ENCODE data around the gene GRN.

Gene GRN

GRCh38 chr17:44314524-44314868 is 30.6 kb upstream of the GRN start:
- Histone ChIP-seq H3F3A (ENCODE audit: control insufficient read depth, insufficient read depth) (peaks cover 3% of the 10 kb centered on the region; the same call in 1 of the 2 replicates), H3K27ac (ENCODE audit: low read depth, low read length) (no peak overlapping the region), H3K79me2 (ENCODE audit: control insufficient read depth, low read length) (no peaks in the 10 kb centered on the region), H3K4me2 (ENCODE audit: low read length) (peak overlapping the region; percentile 69), H4K20me1 (ENCODE audit: control insufficient read depth, insufficient read depth, low read depth, low read length) (peaks cover 3% of the 10 kb centered on the region), H3K36me3 (ENCODE audit: control insufficient read depth, low read length) (peaks cover 6% of the 10 kb centered on the region; the same call in 1 of the 2 replicates), H3K4me1 (ENCODE audit: control insufficient read depth, low read length) (peaks cover 24% of the 10 kb centered on the region), H3K4me3 (ENCODE audit: low read length) (no peak overlapping the region; the same call in 1 of the 2 replicates), H3K9me2 (replicated peaks; ENCODE audit: control insufficient read depth, low read length) (no peaks in the 10 kb centered on the region), H3K27me3 (ENCODE audit: control insufficient read depth, low read length) (peaks cover 24% of the 10 kb centered on the region), H3K9me3 (ENCODE audit: control insufficient read depth, insufficient read depth, low read length) (no peaks in the 10 kb centered on the region)
- TF ChIP-seq EZH2phosphoT487 (IDR thresholded peaks at IDR 0.05; ENCODE audit: borderline replicate concordance, low read length) (no peak), CTCF (IDR thresholded peaks at IDR 0.05; ENCODE audit: low read depth, low read length, poor library complexity, severe bottlenecking) (no peak)

- H4K20me1 ChIP-seq (ENCODE audit: control insufficient read depth, insufficient read depth, low read depth, low read length), result peaks cover 3% of the 10 kb centered on the region
- H3F3A ChIP-seq (ENCODE audit: control insufficient read depth, insufficient read depth), result peaks cover 3% of the 10 kb centered on the region; the same call in 1 of the 2 replicates
Measured at GRCh38 chr17:44314869-44315661, 30.0 kb upstream of the GRN start.

GRCh38 chr17:44315760-44316731 is 29.1 kb upstream of the GRN start:
- Histone ChIP-seq H3K36me3 (ENCODE audit: control insufficient read depth, low read length) (peaks cover 21% of the 10 kb centered on the region), H4K20me1 (ENCODE audit: control insufficient read depth, insufficient read depth, low read depth, low read length) (peaks cover 3% of the 10 kb centered on the region), H3K4me2 (ENCODE audit: low read length) (peak overlapping the region; percentile 69), H3K79me2 (ENCODE audit: control insufficient read depth, low read length) (no peaks in the 10 kb centered on the region), H3K27ac (ENCODE audit: low read depth, low read length) (no peak overlapping the region), H3K4me1 (ENCODE audit: control insufficient read depth, low read length) (peaks cover 15% of the 10 kb centered on the region), H3K27me3 (ENCODE audit: control insufficient read depth, low read length) (peaks cover 24% of the 10 kb centered on the region), H3K9me2 (replicated peaks; ENCODE audit: control insufficient read depth, low read length) (no peaks in the 10 kb centered on the region), H3F3A (ENCODE audit: control insufficient read depth, insufficient read depth) (peaks cover 3% of the 10 kb centered on the region; the same call in 1 of the 2 replicates), H3K9me3 (ENCODE audit: control insufficient read depth, insufficient read depth, low read length) (no peaks in the 10 kb centered on the region), H3K4me3 (ENCODE audit: low read length) (peak overlapping the region; percentile 56)
- no peak for TF ChIP-seq EZH2phosphoT487 (IDR thresholded peaks at IDR 0.05; ENCODE audit: borderline replicate concordance, low read length)
- no peak for TF ChIP-seq CTCF (IDR thresholded peaks at IDR 0.05; ENCODE audit: low read depth, low read length, poor library complexity, severe bottlenecking)

More at GRCh38 chr17:44314869-44315661, 30.0 kb upstream of the GRN start:
- Histone ChIP-seq H3K9me2 (replicated peaks; ENCODE audit: control insufficient read depth, low read length) (no peaks in the 10 kb centered on the region), H3K27ac (ENCODE audit: low read depth, low read length) (no peak overlapping the region), H3K9me3 (ENCODE audit: control insufficient read depth, insufficient read depth, low read length) (no peaks in the 10 kb centered on the region), H3K4me2 (ENCODE audit: low read length) (peak overlapping the region; percentile 69), H3K79me2 (ENCODE audit: control insufficient read depth, low read length) (no peaks in the 10 kb centered on the region), H3K36me3 (ENCODE audit: control insufficient read depth, low read length) (peaks cover 12% of the 10 kb centered on the region), H3K4me3 (ENCODE audit: low read length) (peak overlapping the region; percentile 61), H3K4me1 (ENCODE audit: control insufficient read depth, low read length) (peaks cover 20% of the 10 kb centered on the region), H3K27me3 (ENCODE audit: control insufficient read depth, low read length) (peaks cover 24% of the 10 kb centered on the region)
- TF ChIP-seq CTCF (IDR thresholded peaks at IDR 0.05; ENCODE audit: low read depth, low read length, poor library complexity, severe bottlenecking), result no peak
- no peak for TF ChIP-seq EZH2phosphoT487 (IDR thresholded peaks at IDR 0.05; ENCODE audit: borderline replicate concordance, low read length)
